ENCODE measurements around the gene SPO11. TPM values are rescaled to one million over a fixed set of nuclear protein-coding genes. Genes with fewer than 3 reads are reported as not detected.

The SPO11 gene
- total and polyA plus RNA-seq, 9 of the 15 experiments (the other 6 are each of a cell fraction or from before 2014, with no cell fraction given) = not detected

DNA sequence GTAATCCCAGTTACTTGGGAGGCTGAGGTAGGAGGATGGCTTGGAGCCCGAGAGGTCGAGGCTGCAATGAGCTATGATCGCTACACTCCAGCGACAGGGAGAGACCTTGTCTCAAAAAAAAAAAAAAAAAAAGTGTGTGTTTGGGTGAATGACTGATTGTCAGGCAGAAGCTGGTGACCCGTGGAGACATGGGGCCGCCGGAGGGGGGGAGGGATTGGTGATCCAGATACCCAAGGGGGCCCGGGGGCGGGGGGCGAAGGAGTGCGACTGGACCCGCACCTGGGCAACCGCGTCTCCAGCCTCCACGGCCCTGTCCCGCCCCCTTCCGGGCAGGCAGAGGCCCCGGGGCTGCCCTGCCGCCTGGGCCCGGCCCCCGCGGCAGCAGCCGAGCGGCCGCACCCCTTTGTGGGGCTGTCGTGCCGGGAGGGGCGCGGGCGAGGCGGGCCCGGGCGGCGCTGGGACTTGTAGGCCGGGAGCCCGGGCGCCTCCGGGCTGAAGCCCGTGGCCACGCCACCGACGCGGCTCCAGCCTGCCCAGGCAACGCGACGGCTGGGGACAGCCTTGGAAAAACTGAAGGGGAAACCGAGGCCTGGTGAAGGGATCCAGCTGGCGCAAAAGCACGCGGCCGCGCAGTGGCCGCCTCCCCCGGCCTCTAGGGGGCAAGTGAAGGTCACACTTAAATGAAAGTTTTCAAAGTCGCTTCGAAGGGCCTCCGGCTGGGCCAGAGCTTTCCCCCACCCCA lies 59.5 kb downstream of the SPO11 start (continued):
- TF ChIP-seq, protein P1, sequence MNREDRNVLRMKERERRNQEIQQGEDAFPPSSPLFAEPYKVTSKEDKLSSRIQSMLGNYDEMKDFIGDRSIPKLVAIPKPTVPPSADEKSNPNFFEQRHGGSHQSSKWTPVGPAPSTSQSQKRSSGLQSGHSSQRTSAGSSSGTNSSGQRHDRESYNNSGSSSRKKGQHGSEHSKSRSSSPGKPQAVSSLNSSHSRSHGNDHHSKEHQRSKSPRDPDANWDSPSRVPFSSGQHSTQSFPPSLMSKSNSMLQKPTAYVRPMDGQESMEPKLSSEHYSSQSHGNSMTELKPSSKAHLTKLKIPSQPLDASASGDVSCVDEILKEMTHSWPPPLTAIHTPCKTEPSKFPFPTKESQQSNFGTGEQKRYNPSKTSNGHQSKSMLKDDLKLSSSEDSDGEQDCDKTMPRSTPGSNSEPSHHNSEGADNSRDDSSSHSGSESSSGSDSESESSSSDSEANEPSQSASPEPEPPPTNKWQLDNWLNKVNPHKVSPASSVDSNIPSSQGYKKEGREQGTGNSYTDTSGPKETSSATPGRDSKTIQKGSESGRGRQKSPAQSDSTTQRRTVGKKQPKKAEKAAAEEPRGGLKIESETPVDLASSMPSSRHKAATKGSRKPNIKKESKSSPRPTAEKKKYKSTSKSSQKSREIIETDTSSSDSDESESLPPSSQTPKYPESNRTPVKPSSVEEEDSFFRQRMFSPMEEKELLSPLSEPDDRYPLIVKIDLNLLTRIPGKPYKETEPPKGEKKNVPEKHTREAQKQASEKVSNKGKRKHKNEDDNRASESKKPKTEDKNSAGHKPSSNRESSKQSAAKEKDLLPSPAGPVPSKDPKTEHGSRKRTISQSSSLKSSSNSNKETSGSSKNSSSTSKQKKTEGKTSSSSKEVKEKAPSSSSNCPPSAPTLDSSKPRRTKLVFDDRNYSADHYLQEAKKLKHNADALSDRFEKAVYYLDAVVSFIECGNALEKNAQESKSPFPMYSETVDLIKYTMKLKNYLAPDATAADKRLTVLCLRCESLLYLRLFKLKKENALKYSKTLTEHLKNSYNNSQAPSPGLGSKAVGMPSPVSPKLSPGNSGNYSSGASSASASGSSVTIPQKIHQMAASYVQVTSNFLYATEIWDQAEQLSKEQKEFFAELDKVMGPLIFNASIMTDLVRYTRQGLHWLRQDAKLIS (CRISPR knock-in tag; IDR thresholded peaks at IDR 0.05) = no peak
- no peak for TF ChIP-seq NR3C1 (CRISPR knock-in tag; IDR thresholded peaks at IDR 0.05)
- no peak for TF ChIP-seq PCBP1 (IDR thresholded peaks at IDR 0.05; ENCODE audit: low read depth, low read length, poor library complexity, severe bottlenecking)
- TF ChIP-seq, protein P2, sequence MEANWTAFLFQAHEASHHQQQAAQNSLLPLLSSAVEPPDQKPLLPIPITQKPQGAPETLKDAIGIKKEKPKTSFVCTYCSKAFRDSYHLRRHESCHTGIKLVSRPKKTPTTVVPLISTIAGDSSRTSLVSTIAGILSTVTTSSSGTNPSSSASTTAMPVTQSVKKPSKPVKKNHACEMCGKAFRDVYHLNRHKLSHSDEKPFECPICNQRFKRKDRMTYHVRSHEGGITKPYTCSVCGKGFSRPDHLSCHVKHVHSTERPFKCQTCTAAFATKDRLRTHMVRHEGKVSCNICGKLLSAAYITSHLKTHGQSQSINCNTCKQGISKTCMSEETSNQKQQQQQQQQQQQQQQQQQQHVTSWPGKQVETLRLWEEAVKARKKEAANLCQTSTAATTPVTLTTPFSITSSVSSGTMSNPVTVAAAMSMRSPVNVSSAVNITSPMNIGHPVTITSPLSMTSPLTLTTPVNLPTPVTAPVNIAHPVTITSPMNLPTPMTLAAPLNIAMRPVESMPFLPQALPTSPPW (CRISPR knock-in tag; IDR thresholded peaks at IDR 0.05) = peak; percentile 97
- no peak for TF ChIP-seq PHTF2 (CRISPR knock-in tag; IDR thresholded peaks at IDR 0.05)
- TF ChIP-seq, protein P3, sequence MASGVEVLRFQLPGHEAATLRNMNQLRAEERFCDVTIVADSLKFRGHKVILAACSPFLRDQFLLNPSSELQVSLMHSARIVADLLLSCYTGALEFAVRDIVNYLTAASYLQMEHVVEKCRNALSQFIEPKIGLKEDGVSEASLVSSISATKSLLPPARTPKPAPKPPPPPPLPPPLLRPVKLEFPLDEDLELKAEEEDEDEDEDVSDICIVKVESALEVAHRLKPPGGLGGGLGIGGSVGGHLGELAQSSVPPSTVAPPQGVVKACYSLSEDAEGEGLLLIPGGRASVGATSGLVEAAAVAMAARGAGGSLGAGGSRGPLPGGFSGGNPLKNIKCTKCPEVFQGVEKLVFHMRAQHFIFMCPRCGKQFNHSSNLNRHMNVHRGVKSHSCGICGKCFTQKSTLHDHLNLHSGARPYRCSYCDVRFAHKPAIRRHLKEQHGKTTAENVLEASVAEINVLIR (CRISPR knock-in tag; IDR thresholded peaks at IDR 0.05) = no peak
- TF ChIP-seq ETS2 (tag; IDR thresholded peaks at IDR 0.05; ENCODE audit: borderline replicate concordance, poor library complexity, severe bottlenecking) = no peak
- TF ChIP-seq, protein P4, sequence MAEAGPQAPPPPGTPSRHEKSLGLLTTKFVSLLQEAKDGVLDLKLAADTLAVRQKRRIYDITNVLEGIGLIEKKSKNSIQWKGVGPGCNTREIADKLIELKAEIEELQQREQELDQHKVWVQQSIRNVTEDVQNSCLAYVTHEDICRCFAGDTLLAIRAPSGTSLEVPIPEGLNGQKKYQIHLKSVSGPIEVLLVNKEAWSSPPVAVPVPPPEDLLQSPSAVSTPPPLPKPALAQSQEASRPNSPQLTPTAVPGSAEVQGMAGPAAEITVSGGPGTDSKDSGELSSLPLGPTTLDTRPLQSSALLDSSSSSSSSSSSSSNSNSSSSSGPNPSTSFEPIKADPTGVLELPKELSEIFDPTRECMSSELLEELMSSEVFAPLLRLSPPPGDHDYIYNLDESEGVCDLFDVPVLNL (CRISPR knock-in tag; IDR thresholded peaks at IDR 0.05; ENCODE audit: low read depth) = no peak
- no peak for TF ChIP-seq CC2D1A (IDR thresholded peaks at IDR 0.05)
- TF ChIP-seq ZNF41 (CRISPR knock-in tag; conservative IDR thresholded peaks at IDR 0.05) = no peak
- TF ChIP-seq, protein P5, sequence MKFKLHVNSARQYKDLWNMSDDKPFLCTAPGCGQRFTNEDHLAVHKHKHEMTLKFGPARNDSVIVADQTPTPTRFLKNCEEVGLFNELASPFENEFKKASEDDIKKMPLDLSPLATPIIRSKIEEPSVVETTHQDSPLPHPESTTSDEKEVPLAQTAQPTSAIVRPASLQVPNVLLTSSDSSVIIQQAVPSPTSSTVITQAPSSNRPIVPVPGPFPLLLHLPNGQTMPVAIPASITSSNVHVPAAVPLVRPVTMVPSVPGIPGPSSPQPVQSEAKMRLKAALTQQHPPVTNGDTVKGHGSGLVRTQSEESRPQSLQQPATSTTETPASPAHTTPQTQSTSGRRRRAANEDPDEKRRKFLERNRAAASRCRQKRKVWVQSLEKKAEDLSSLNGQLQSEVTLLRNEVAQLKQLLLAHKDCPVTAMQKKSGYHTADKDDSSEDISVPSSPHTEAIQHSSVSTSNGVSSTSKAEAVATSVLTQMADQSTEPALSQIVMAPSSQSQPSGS (CRISPR knock-in tag; IDR thresholded peaks at IDR 0.05) = no peak
- TF ChIP-seq, protein P6, sequence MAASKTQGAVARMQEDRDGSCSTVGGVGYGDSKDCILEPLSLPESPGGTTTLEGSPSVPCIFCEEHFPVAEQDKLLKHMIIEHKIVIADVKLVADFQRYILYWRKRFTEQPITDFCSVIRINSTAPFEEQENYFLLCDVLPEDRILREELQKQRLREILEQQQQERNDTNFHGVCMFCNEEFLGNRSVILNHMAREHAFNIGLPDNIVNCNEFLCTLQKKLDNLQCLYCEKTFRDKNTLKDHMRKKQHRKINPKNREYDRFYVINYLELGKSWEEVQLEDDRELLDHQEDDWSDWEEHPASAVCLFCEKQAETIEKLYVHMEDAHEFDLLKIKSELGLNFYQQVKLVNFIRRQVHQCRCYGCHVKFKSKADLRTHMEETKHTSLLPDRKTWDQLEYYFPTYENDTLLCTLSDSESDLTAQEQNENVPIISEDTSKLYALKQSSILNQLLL (CRISPR knock-in tag; IDR thresholded peaks at IDR 0.05; ENCODE audit: borderline replicate concordance) = no peak
- TF ChIP-seq ZNF316 (IDR thresholded peaks at IDR 0.05) = no peak
- no peak for TF ChIP-seq CHD2 (IDR thresholded peaks at IDR 0.05; ENCODE audit: low read depth, low read length)
- no peak for TF ChIP-seq YBX1 (IDR thresholded peaks at IDR 0.05)
